Measurements from ENCODE around the gene PHKB.
"Not testable (repeated sequence)": the region's sequence is repeated elsewhere in the genome, so short reads cannot be mapped to it uniquely, and the experiment has no call there.

Gene PHKB

DNA sequence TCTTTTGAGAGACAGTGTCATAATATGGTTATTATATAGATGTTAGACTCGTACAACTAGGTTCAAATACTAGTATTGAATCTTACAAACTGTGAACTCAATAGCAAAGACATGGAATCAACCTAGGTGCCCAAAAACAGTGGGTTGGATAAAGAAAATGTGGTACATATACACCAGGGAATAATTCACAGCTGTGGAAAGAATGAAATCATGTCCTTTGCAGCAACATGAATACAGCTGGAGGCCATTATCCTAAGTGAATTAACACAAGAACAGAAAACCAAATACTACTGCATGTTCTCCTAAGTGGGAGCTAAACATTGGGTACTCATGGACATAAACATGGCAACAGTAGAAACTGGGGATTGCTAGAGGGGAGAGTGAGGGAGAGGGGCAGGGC lies 8.1 kb downstream of the PHKB start:
- no peak for DNase-seq (ENCODE audit: low read depth in 2 of 2)

DNA sequence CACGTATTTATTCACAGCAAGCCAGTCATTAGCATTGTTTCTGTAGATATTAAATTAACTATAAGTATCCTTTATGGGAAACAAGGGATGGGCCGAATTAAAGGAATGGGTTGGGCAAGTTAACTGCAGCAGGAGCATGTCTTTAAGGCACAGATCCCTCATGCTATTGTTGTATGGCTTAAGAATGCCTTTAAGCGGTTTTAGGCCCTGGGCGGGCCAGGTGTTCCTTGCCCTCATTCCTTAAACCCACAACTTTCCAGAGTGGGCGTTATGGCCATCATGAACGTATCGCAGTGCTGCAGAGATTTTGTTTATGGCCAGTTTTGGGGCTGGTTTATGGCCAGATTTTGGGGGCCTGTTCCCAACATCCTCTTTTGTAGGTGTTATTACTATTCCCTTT lies 9.1 kb downstream of the PHKB start:
- no peak for DNase-seq (ENCODE audit: low read depth in 2 of 2)

- no peak for DNase-seq (ENCODE audit: low read depth in 2 of 2)
Observed at GRCh38 chr16:47470810-47471209, 9.7 kb downstream of the PHKB start.

- not testable (repeated sequence) for DNase-seq (ENCODE audit: low read depth in 2 of 2)
Observed at GRCh38 chr16:47473004-47473403, 11.9 kb downstream of the PHKB start.

GRCh38 chr16:47473792-47474191 lies 12.7 kb downstream of the PHKB start:
- DNase-seq (ENCODE audit: low read depth in 2 of 2) = no peak

- no peak for DNase-seq (ENCODE audit: low read depth in 2 of 2)
Observed at GRCh38 chr16:47475786-47476185, 14.7 kb downstream of the PHKB start.

DNA sequence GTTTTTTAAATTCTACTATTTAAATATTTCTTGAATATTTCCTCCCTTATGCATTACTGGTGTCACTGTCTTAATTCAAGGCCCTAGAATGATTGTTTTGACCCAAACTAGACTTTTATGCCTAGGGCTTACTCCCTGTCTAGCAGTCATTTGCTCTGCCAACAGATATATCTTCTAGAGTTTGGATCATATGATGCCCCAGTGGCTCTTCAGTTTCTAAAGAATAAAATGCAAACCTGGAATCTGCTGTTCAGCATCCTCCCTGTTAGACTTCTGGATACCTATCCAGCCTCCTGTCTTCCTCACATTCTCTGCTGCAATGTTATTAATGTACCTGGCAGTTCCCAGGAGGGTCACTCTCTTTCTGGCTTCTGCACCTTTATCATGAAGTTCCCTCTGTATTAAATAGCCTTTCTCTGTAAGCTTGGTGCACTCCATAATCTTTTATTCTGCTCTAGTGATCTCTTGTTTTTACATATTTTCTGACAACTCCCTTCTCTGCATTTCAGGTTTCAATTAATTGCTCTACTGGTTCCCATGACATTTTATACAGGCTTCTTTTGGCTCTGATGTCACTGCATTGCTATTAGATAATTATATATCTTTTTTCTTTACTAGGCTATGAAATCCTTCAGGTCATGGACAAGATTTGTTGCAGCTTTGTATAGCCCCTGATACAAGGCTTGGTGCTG lies 15.7 kb downstream of the PHKB start:
- DNase-seq (ENCODE audit: low read depth in 2 of 2) = no peak

- no peak for DNase-seq (ENCODE audit: low read depth in 2 of 2)
Observed at GRCh38 chr16:47477679-47478078, 16.5 kb downstream of the PHKB start.

DNA sequence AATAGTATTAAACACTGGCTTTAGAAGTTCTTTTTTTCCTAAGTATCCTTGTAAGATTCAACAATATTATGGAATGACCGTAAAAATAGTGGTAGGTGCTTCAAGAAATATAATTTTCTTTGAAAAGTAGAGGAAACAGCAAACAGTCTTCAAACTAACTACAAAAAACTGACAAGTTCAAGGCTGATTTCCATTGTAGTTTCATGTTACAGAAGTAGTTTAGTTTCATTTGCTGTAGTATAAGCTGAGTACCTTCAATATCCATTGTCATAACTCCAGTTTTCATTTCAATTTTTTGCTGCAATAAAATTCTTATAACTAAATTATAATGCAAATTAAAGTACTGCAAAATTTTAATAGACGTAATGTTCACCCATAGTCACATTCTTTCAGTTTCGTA lies 19.3 kb downstream of the PHKB start:
- no peak for DNase-seq (ENCODE audit: low read depth in 2 of 2)

GRCh38 chr16:47481698-47482374 lies 20.7 kb downstream of the PHKB start:
- DNase-seq (ENCODE audit: low read depth in 2 of 2) = no peak

GRCh38 chr16:47483616-47484015 lies 22.5 kb downstream of the PHKB start:
- no peak for DNase-seq (ENCODE audit: low read depth in 2 of 2)

GRCh38 chr16:47486856-47487255 lies 25.7 kb downstream of the PHKB start:
- no peak for DNase-seq (ENCODE audit: low read depth in 2 of 2)

- no peak for DNase-seq (ENCODE audit: low read depth in 2 of 2)
Observed at GRCh38 chr16:47488051-47488450, 26.9 kb downstream of the PHKB start.

DNA sequence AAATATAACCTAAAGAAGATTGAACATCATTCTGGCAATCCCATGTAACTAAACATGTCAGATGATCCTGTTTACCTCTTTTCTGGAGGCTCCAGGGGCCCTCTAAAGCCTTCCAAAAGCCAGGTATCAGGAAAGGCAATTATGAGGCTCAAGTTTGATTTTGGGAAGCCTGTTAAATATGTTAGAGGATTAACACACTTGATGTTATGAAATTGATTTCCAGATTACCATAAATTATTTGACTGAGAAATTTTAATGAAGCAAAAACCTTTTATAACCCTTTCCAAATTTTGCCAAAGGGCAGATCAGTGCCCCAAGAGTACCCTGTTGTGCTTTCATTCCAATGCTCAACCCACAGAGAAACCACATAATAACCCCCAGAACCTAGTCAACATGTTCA lies 29.3 kb downstream of the PHKB start:
- no peak for DNase-seq (ENCODE audit: low read depth in 2 of 2)

DNA sequence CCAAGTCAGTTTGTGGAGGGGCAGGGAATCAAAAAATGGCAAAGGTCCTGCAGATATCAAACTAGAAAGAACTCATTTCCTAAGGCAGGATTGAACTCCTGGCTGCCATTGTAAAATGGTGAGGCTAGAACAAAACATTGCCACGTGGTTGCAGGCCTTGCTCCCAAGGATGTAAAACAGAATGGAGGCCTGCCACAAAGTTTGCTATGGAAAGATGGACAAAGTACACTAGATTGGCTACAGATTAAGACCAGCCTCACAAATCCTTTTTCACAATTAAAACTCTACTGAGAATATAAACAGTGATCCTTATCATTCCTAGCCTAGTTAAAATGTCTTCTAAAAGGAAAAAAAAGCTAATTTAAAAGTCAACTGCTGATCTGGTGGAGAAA lies 30.9 kb downstream of the PHKB start:
- no peak for DNase-seq (ENCODE audit: low read depth in 2 of 2)

DNA sequence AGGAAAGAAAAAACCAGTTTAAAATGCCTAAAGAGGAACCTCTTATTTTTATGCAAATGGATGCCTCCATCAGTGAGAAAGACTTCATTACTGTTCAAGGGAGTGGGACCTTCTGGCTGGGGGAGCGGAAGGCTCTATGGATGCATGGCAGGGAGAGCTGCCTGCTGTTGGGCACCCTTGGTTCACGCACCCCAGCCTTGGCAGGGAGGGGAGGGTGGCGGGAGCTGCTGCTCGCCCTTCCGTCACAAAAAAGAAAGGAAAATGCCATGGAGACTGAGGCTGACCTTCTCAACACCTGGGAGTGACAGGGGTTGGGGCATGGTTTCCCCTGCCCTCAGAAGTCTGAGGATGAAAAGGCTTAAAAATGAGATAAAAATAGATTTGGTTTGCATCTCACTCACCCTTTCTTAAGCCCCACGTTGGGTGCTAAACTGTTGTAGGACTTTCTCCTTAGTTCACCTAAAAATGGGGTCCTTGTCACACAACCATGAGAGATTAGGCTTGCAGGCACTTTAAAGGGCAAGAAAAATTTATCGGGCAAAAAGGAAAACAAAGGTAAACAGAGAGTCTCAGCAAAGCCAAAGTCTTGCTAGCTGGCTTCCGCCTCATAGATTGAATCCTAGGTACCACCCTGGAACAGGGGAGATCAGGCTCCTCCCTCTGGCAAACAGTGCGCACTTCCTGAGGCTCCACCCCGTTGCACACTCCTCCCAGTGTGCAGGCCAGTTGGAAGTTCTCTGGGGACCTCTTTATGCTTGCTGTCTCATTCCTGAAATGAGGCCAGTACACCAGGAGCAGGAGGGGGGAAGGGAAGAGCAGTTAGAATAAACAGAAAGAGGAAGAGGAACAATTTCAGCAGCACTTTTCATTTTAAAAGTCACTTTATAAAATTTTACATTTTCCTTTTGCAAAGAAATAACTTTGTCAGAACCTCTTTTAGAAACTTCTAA lies 31.6 kb downstream of the PHKB start:
- DNase-seq (ENCODE audit: low read depth in 2 of 2) = no peak

GRCh38 chr16:47493381-47494337 lies 32.5 kb downstream of the PHKB start:
- DNase-seq (ENCODE audit: low read depth in 2 of 2) = no peak

- no peak for DNase-seq (ENCODE audit: low read depth in 2 of 2)
Observed at GRCh38 chr16:47499080-47499699, 38.1 kb downstream of the PHKB start.

DNA sequence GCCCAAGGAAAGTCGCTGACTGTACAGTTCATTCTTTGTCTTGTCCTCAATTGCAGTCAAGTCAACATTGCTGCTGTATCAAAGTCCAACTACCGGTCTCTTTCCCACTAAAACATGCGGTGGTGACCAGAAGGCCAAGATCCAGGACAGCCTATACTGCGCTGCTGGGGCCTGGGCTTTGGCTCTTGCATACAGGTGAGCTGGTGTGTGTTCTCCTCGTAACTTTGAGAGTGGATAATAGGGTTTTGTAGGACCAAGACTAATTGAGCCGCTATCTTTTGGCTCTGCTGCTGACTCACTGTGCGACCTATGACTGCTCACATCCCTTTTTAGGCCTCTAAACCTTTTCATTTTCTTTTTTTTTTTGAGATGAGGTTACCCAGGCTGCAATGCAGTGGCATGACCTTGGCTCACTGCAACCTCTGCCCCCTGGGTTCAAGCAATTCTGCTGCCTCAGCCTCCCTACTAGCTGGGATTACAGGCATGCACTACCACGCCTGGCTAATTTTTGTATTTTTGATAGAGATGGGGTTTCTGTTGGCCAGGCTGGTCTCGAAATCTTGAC lies 38.7 kb downstream of the PHKB start:
- no peak for DNase-seq (ENCODE audit: low read depth in 2 of 2)

DNA sequence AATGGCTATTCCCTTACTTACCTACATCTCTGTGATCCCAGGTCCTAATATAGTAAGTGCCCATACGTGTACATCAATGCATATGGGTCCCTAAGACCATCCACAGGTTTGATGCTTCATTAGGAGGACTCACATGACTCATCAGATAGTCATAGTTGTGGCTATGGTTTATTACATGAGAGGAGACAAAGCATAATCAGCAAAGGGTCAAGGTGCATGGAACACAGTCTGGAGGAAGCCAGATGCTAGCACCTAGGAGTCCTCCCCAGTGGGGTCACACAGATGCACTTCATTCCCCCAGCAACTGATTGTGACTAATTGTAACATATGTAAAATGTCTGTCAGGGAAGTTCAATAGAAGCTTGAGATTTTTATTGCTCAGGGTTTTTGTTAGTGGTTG lies 42.8 kb downstream of the PHKB start:
- DNase-seq (ENCODE audit: low read depth in 2 of 2) = no peak

DNA sequence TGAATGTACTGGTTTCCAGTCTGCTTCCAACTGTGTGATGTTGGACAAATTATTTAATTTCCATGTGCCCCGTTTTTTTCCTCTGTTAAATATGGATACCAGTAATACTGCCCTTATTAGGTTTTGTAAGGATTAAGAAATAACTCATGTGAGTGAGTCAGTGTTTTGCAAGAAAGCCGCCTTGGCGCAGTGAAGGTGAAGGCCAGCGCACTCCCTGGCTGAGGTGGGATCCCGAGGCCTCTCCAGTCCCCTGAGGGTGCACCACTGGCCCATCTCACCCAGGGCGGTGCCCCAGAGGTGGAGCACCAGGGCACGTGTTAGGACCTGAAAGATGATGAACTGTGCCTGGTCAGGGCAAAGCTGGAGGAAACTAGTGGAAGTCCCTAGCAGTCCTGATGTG lies 43.5 kb downstream of the PHKB start:
- DNase-seq (ENCODE audit: low read depth in 2 of 2) = no peak
